HepG2 (cell line): Measurements from ENCODE around the gene SNX18. TPM values are rescaled to one million over a fixed set of nuclear protein-coding genes. Genes with fewer than 3 reads are reported as not detected.

ENCODE experiments used
- ATAC-seq: fragments of 200-7000 bp; cut with Tn5 transposase; 3 replicates; pipeline ENCODE4 v1.9.1; 2020; ENCODE audit warnings: mild to moderate bottlenecking, moderate library complexity
- BruUV-seq: library from RNA; stranded (reverse); fragments of 400-500 nt; replicated peaks from 2 replicates; lab custom pipeline; 2021; lab: Mats Ljungman, UMichigan
- CTCF ChIA-PET: fragments of 300-600 bp; formaldehyde crosslinking; extraction: SDS; loops from one replicate; lab custom pipeline; 2021; ENCODE audit warnings: low total read pairs, inconsistent platforms, low intra/inter-chr PET ratio; lab: Yijun Ruan, JAX
- POLR2A ChIA-PET: fragments of 350-600 bp; sonication (Branson Sonifier 250); formaldehyde crosslinking; loops from one replicate; lab custom pipeline; 2020; ENCODE audit warnings: antibody characterized with exemption, inconsistent platforms; lab: Yijun Ruan, JAX
- DNase-seq: peaks from one replicate; pipeline ENCODE4 v3.0.0-alpha.2; 2015; ENCODE audit warnings: low spot score
- FAIRE-seq: peaks from 3 replicates; lab custom pipeline; 2011; peaks lifted over from hg19 to GRCh38; lab: Jason Lieb, UNC
- H2AFZ ChIP-seq: one replicate; pipeline ENCODE4 v1.6.1; 2011; ENCODE audit warnings: low read length, inconsistent platforms
- H3K27ac ChIP-seq: fragments of 300-600 bp; 3 replicates; pipeline ENCODE4 v1.8.0; 2011; ENCODE audit warnings: mixed run types, mild to moderate bottlenecking, mixed read lengths, low read length, inconsistent platforms; ENCODE audit not compliant: insufficient read depth; ENCODE audit errors: extremely low read length
- H3K27me3 ChIP-seq, 2 experiments: fragments of 200-600 bp in 1 of 2; 2 replicates in 1 of 2; 3 replicates in 1 of 2; pipeline versions ENCODE4 v1.6.0 to v1.8.0; 2011; ENCODE audit warnings: low read length in 2 of 2, mild to moderate bottlenecking in 2 of 2, moderate library complexity in 2 of 2, inconsistent platforms in 1 of 2; ENCODE audit not compliant: insufficient read depth in 2 of 2, control insufficient read depth in 1 of 2
- H3K36me3 ChIP-seq, 2 experiments: fragments of 200-600 bp in 1 of 2; replicated peaks in 1 of 2; 2 replicates in 1 of 2; 3 replicates in 1 of 2; pipeline versions ENCODE4 v1.5.1 to v1.8.0; 2011; ENCODE audit warnings: low read length in 2 of 2, inconsistent platforms in 1 of 2; ENCODE audit not compliant: insufficient read depth in 2 of 2, control insufficient read depth in 1 of 2
- H3K4me1 ChIP-seq: 2 replicates; pipeline ENCODE4 v1.5.1; 2012; ENCODE audit warnings: low read length, inconsistent platforms; ENCODE audit not compliant: insufficient read depth
- H3K4me2 ChIP-seq: 2 replicates; pipeline ENCODE4 v1.6.0; 2011; ENCODE audit warnings: low read depth, low read length, inconsistent platforms
- H3K4me3 ChIP-seq, 3 experiments: fragments of 200-600 bp in 1 of 3; sonication (generic), shearing (Covaris generic) in 1 of 3; replicated peaks in 1 of 3; 2 replicates each; pipeline ENCODE4 v1.5.1; 2011 to 2016; ENCODE audit warnings: low read length in 3 of 3, inconsistent platforms in 2 of 3, low read depth in 2 of 3, mild to moderate bottlenecking in 2 of 3, control low read depth in 1 of 3, mixed read lengths in 1 of 3; ENCODE audit not compliant: insufficient read depth in 1 of 3
- H3K79me2 ChIP-seq: one replicate; pipeline ENCODE4 v1.6.1; 2011; ENCODE audit warnings: low read length, inconsistent platforms; ENCODE audit not compliant: insufficient read depth
- H3K9ac ChIP-seq: 2 replicates; pipeline ENCODE4 v1.6.0; 2011; ENCODE audit warnings: mild to moderate bottlenecking, low read depth, low read length, inconsistent platforms; ENCODE audit not compliant: insufficient read depth
- H3K9me3 ChIP-seq: 2 replicates; pipeline ENCODE4 v1.5.1; 2012; ENCODE audit warnings: mild to moderate bottlenecking, low read length
- H4K20me1 ChIP-seq: 2 replicates; pipeline ENCODE4 v1.6.0; 2011; ENCODE audit warnings: inconsistent platforms, mild to moderate bottlenecking, low read length, moderate library complexity; ENCODE audit not compliant: insufficient read depth
- ATAD3A ChIP-seq: sonication (generic); formaldehyde crosslinking; IDR thresholded peaks from 2 replicates; pipeline ENCODE4 v1.4.0; 2020; ENCODE audit warnings: missing genetic modification reagents
- DDIT3 ChIP-seq: sonication (generic); formaldehyde crosslinking; IDR thresholded peaks from 2 replicates; pipeline ENCODE4 v1.4.0; 2020; ENCODE audit warnings: mild to moderate bottlenecking, missing genetic modification reagents
- GATAD1 ChIP-seq: IDR thresholded peaks from 2 replicates; pipeline ENCODE4 v1.6.1; 2016; ENCODE audit warnings: missing genetic modification reagents, missing compliant biosample characterization
- HDAC6 ChIP-seq: fragments of 200-600 bp; sonication (generic); IDR thresholded peaks from 2 replicates; pipeline ENCODE4 v1.7.0; 2017; ENCODE audit warnings: mild to moderate bottlenecking, antibody characterized with exemption, low read length, low read depth
- HIC2 ChIP-seq: sonication (generic); formaldehyde crosslinking; IDR thresholded peaks from 2 replicates; pipeline ENCODE4 v1.9.0; 2022; ENCODE audit warnings: low read depth, missing genetic modification reagents
- KDM5B ChIP-seq: sonication (generic); formaldehyde crosslinking; IDR thresholded peaks from 2 replicates; pipeline ENCODE4 v1.4.0; 2020; ENCODE audit warnings: missing genetic modification reagents, mild to moderate bottlenecking, borderline replicate concordance
- MBD4 ChIP-seq: IDR thresholded peaks from 2 replicates; pipeline ENCODE4 v1.6.1; 2012; ENCODE audit warnings: low read length, inconsistent platforms, borderline replicate concordance
- NFIC ChIP-seq: IDR thresholded peaks from 2 replicates; pipeline ENCODE4 v1.6.1; 2012; ENCODE audit warnings: mild to moderate bottlenecking, low read length, inconsistent platforms
- PAF1 ChIP-seq: IDR thresholded peaks from 2 replicates; pipeline ENCODE4 v1.6.1; 2016; ENCODE audit warnings: missing genetic modification reagents, missing compliant biosample characterization
- POGK ChIP-seq: sonication (generic); formaldehyde crosslinking; conservative IDR thresholded peaks from 2 replicates; pipeline ENCODE4 v1.8.0; 2022; ENCODE audit warnings: mild to moderate bottlenecking, moderate library complexity, missing genetic modification reagents
- RBAK ChIP-seq: sonication (generic); formaldehyde crosslinking; IDR thresholded peaks from 2 replicates; pipeline ENCODE4 v1.5.1; 2020; ENCODE audit warnings: mild to moderate bottlenecking, missing genetic modification reagents
- THYN1 ChIP-seq: sonication (generic); formaldehyde crosslinking; IDR thresholded peaks from 2 replicates; pipeline ENCODE4 v1.8.1; 2023; ENCODE audit warnings: low read depth, mild to moderate bottlenecking, moderate library complexity, missing genetic modification reagents, borderline replicate concordance
- ZNF232 ChIP-seq: sonication (generic); formaldehyde crosslinking; IDR thresholded peaks from 2 replicates; pipeline ENCODE4 v1.4.0; 2020; ENCODE audit warnings: missing genetic modification reagents, borderline replicate concordance
- ZNF552 ChIP-seq: sonication (generic); formaldehyde crosslinking; IDR thresholded peaks from 2 replicates; pipeline ENCODE4 v1.9.0; 2022; ENCODE audit warnings: missing genetic modification reagents, mild to moderate bottlenecking, borderline replicate concordance
- ZNF609 ChIP-seq: sonication (generic); formaldehyde crosslinking; IDR thresholded peaks from 2 replicates; pipeline ENCODE4 v1.4.0; 2020; ENCODE audit warnings: mild to moderate bottlenecking, missing genetic modification reagents, borderline replicate concordance
- WGBS: methylation state at CpG from one replicate; pipeline ENCODE4 v1.1.6; 2017; ENCODE audit warnings: low lambda C conversion rate; 5-methylcytosine and 5-hydroxymethylcytosine counted together
- in situ Hi-C: cut with HindIII; loops from 2 replicates; pipeline ENCODE4 v1.10.0; 2017; ENCODE audit warnings: low pct_unique_long_range_greater_than_20kb; ENCODE audit not compliant: extremely low pct_ligation_motif_present
- intact Hi-C: fragments of 100-400 bp; cut with micrococcal nuclease; formaldehyde crosslinking; loops from one replicate; pipeline ENCODE4 v1.10.0; 2022; ENCODE audit not compliant: unreplicated experiment
- polyA plus RNA-seq, 8 experiments: library from polyadenylated mRNA; depleted of rRNA in 3 of 8; stranded (reverse) in 7 of 8; unstranded in 1 of 8; fragments of >200 nt; fragmentation: Illumina TruSeq in 4 of 8; extraction: Trizol in 4 of 8; gene quantifications; 2 replicates each; pipeline versions ENCODE4 v1.2.1 to v1.2.3, GENCODE V29; 2011 to 2016; ENCODE audit warnings: low read depth in 4 of 8, missing spikeins in 1 of 8, mixed read lengths in 1 of 8; ENCODE audit not compliant: insufficient read depth in 1 of 8
- total RNA-seq, 5 experiments: library from RNA; depleted of rRNA; stranded (reverse); fragments of >200 nt; fragmentation: Illumina TruSeq; extraction: Trizol; gene quantifications; 2 replicates each; pipeline ENCODE4 v1.2.3, GENCODE V29; 2016; ENCODE audit warnings: low read depth in 1 of 5

Gene SNX18
- total and polyA plus RNA-seq, 2 of the 13 experiments (the other 11 are each of a cell fraction or from before 2014, with no cell fraction given): 2.3 to 6.2 TPM

DNA sequence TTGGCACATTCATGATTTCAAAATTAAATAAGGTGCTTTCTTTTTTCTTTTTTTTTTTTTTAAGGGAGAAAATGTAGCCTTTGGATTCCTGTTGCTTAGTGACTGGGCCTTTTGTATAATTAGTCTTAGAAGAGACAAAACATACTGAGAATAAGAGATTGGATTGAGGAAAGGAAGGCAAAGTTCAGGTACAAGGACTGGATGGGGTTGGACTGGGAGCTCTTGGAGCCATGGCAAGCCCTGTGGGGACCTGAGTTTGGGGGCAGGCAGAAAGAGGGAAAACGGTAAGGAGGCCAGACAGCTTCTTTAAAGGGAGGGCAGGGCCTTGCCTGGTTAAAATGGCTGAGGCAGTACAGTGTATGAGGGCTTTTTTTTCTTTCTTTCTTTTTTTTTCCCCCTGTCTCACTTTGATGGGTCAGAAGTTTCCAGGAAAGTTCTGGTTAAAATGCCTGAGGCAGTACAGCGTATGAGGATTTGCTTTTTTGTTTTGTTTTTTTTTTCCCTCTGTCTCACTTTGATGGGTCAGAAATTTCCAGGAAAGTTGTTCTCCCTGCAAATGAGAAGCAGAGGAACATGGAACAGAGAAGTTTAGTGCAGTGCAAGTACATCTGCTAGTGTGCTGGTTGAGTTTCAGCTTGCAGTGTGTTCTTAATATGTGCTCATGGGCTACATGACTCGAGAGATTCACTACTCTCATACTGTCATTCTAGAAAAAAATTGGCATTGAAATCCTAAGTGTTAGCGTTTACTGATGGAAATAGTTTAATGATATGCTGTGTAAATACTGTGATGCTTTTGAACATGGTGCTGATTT lies 16.8 kb downstream of the SNX18 start:
- Histone ChIP-seq H3K36me3 (no peaks in the 10 kb centered on the region), H2AFZ (no peak overlapping the region), H3K9me3 (no peaks in the 10 kb centered on the region), H3K4me3 (no peak overlapping the region), H3K79me2 (no peaks in the 10 kb centered on the region), H3K9ac (no peak overlapping the region), H3K4me1 (peaks cover 14% of the 10 kb centered on the region), H3K27me3 (no peaks in the 10 kb centered on the region), H3K27ac (no peak overlapping the region), H4K20me1 (no peaks in the 10 kb centered on the region), H3K4me2 (no peak overlapping the region)
- 95% methylated on average over 4 of the region's 4 CpGs for WGBS
- in situ Hi-C loops: no loop called here
- intact Hi-C loops: no loop called here
- no peak for ATAC-seq
- BruUV-seq: no TSS peak
- POLR2A ChIA-PET: no interaction called here
- no peak for DNase-seq
- CTCF ChIA-PET: no interaction called here
- no peak for FAIRE-seq
- TF ChIP-seq KDM5B (CRISPR knock-in tag): no peak
- TF ChIP-seq ZNF609 (CRISPR knock-in tag): no peak
- TF ChIP-seq PAF1 (CRISPR knock-in tag): no peak
- no peak for TF ChIP-seq THYN1 (CRISPR knock-in tag)
- no peak for TF ChIP-seq RBAK (CRISPR knock-in tag)
- no peak for TF ChIP-seq NFIC
- TF ChIP-seq POGK: no peak
- no peak for TF ChIP-seq ZNF232 (CRISPR knock-in tag)
- TF ChIP-seq ZNF552 (CRISPR knock-in tag): no peak
- no peak for TF ChIP-seq HDAC6
- TF ChIP-seq HIC2 (CRISPR knock-in tag): no peak
- TF ChIP-seq MBD4: no peak
- TF ChIP-seq GATAD1 (CRISPR knock-in tag): no peak
- TF ChIP-seq ATAD3A (CRISPR knock-in tag): no peak
- no peak for TF ChIP-seq DDIT3
